HG03196 (cell line): ENCODE results near the gene OR13C5.
"Not testable (repeated sequence)": the region's sequence is repeated elsewhere in the genome, so short reads cannot be mapped to it uniquely, and the experiment has no call there.

Source experiments
- ATAC-seq: cut with Tn5 transposase; IDR thresholded peaks from one replicate; pipeline ENCODE4 v1.9.1; 2021; ENCODE audit not compliant: unreplicated experiment

Gene OR13C5, protein sequence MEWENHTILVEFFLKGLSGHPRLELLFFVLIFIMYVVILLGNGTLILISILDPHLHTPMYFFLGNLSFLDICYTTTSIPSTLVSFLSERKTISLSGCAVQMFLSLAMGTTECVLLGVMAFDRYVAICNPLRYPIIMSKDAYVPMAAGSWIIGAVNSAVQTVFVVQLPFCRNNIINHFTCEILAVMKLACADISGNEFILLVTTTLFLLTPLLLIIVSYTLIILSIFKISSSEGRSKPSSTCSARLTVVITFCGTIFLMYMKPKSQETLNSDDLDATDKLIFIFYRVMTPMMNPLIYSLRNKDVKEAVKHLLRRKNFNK

DNA sequence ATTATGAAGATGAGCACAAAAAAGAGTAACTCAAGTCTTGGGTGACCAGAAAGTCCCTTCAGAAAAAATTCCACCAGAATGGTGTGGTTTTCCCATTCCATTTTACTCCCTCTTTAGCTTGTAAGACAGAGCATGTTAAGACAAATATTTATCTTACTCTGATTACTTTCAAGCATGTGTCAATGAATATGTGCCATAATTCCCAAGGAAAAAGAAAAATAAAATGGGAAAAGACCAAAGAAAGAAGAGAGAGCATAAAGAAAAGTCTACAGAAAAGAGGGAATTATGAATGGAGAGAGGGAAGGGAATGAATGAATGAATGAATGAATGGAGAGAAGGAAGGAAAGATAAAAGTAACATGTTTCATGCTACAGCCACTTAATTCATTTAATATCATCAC, at the start of gene OR13C5:
Gene OR13C5 (minus strand): TSS at position 101 of the 400 bp plus-strand sequence. CDS start 0 bp downstream, at position 101.
- not testable (repeated sequence) for ATAC-seq

DNA sequence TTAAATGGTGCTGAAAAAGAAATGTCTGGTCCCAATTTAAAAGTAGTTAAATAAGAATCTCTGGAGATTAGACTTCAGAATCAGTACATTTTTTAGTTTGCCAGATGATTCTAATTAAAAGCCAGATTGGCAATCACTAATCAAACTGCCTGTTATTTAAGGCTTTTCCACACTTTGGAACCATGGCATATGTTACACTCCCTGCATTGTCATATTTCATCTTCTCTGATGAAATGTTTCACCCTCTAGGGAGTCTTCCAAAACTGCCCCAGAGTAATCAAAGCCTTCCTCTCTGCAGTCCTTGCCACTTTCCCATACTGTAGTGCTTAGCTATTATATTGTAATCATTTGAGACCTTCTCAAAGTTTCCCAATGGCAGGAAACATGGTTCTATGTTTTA, 36.2 kb upstream of the OR13C5 start:
- ATAC-seq, result no peak

DNA sequence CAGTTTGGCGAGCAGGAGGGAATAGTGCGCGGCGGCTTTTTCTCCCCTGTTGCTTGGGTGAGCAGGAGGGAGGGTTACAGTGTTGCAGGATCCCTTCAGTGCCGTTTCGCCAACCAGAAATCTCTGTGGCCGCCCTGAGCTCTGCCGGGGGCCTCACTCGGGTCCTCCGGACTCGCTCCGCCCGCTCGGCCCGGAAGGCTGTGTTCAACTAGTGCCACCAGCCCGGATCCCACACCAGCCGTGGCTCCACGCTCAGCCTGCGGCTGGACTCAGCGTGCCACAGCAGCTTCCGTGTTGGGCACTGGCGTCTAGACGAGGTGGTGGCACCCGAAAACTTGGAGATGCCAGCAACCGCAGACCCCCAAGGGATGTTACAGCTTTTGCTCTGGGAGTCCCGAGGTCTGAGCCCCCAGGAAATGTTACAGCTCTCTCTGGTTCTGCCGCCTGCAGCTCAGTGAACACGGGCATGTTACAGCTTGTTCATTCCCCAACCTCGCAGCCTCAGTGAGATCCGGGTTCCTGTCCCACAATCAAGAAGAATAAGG, 34.8 kb upstream of the OR13C5 start:
- no peak for ATAC-seq

DNA sequence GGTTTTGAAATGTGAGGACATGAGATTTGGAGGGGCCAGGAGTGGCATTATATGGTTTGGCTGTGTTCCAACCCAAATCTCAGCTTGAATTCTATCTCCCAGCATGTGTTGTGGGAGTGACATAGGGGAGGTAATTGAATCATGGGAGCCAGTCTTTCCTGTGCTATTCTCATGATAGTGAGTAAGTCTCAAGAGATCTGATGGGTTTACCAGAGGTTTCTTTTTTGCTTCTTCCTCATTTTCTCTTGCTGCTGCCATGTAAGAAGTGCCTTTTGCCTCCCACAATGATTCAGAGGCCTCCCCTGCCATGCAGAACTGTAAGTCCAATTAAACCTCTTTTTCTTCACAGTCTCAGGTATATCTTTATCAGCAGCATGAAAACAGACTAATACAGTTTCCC, 26.8 kb upstream of the OR13C5 start:
- not testable (repeated sequence) for ATAC-seq

DNA sequence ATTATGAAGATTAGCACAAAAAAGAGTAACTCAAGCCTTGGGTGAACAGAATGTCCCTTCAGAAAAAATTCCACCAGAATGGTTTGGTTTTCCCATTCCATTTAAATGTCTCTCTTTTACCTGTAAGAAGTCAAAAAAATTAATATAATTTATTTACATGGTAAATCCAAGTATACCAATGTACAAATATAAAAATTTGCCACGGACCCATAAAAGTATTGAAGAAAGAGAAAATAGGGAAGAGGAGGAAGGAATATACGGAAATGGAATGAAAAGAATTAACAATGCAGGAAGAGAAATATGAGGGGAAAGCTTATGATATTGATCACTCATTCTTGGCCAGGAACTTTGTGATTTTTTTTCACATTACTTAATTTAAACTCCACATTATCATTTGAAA, 18.9 kb upstream of the OR13C5 start, which contains the start of gene OR13C9:
Gene OR13C9 (minus strand): TSS at position 101 of the 400 bp plus-strand sequence. CDS start 0 bp downstream, at position 101.
- no peak for ATAC-seq

DNA sequence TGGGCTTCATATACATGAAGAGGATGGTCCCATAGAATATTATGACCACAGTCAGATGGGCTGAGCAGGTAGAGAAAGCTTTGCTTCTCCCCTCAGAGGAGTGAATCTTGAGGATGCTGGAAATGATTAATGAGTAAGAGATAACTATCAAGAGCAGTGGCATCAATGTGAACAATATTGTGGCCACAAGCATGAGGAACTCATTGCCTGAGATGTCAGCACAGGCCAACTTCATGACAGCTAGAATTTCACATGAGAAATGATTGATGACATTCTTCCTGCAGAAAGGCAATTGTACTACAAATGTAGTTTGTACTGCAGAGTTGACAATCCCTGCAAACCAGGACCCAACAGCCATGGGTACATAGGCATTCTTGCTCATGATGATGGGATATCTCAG, 18.2 kb upstream of the OR13C5 start:
- no peak for ATAC-seq

DNA sequence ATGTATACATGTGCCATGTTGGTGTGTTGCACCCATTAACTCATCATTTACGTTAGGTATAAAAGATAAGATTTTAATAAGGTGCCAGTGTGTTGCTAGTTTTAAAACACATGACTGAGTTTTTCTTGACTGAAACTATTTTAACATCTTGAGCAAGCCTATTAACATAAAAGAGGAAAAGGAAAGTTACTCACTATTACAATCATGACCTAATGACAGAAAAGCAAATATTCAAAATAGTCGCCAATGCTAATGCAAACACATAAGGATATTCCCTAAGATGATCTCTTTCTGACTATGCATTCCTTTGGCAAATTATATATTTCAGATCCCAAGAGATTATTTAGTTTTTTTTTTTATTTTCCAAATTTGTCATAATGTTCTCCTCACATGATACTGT, 12.0 kb upstream of the OR13C5 start:
- ATAC-seq, result no peak

DNA sequence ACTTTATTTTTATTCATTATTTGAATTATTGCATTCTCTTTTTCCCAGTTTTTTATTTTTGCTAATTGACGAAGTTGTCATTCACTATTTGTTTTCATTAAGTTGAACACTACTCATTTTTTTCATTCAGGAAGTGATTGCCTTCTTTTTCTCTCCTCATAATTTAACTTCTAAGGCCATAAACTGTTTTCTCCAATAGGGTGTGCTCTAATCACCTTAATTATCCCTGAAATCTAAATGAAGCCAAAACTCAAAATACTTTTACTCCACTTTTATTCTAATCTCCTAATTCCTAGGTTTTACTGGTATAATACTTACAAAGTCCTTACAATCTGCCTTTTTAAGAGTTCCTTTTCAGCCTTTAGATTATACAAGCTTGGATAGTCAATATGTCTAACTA, 9.1 kb upstream of the OR13C5 start:
- no peak for ATAC-seq

DNA sequence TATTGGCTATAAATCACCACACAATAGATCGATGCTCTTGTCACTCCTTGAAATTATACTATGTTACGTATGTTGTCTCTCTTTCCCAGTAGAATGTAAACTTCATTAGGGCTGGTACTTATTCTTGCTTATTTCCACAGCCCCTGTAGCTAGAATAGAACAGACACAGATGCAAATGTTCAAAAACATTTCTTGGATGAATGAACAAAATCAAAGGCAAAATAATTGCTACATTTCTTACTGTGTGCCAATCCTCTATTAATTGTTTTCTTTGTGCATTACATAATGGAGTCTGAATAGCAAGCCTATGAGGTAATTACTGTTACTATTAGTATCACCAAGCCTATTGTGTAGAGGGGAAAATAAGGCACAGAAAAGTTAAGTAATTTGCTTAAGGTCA, 6.9 kb upstream of the OR13C5 start:
- no peak for ATAC-seq

DNA sequence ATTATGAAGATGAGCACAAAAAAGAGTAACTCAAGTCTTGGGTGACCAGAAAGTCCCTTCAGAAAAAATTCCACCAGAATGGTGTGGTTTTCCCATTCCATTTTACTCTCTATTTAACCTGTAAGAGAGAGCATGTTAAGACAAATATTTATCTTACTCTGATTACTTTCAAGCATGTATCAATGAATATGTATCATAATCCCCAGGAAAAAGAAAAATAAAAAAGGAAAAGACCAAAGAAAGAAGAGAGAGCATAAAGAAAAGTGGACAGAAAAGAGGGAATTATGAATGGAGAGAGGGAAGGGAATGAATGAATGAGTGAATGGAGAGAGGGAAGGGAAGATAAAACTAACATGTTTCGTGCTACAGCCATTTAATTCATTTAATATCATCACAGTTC, 6.3 kb upstream of the OR13C5 start, which contains the start of gene OR13C2:
Gene OR13C2 (minus strand): TSS at position 101 of the 400 bp plus-strand sequence. CDS start 0 bp downstream, at position 101.
- ATAC-seq, result not testable (repeated sequence)

DNA sequence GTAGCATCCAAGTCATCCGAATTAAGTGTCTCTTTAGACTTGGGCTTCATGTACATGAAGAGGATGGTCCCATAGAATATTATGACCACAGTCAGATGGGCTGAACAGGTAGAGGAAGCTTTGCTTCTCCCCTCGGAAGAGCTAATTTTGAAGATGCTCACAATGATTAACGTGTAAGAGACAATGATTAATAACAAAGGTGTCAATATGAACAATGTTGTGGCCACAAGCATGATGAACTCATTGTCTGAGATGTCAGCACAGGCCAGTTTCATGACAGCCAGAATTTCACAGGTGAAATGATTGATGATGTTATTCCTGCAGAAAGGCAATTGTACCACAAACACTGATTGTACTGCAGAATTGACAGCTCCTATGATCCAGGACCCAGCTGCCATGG, 5.6 kb upstream of the OR13C5 start:
- ATAC-seq, result no peak

DNA sequence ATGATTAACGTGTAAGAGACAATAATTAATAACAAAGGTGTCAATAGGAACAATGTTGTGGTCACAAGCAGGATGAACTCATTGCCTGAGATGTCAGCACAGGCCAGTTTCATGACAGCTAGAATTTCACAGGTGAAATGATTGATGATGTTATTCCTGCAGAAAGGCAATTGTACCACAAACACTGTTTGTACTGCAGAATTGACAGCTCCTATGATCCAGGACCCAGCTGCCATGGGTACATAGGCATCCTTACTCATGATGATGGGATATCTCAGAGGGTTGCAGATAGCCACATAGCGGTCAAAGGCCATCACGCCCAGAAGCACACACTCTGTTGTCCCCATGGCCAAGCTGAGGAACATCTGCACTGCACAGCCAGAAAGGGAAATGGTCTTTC, 464 bp downstream of the OR13C5 start:
- not testable (repeated sequence) for ATAC-seq

DNA sequence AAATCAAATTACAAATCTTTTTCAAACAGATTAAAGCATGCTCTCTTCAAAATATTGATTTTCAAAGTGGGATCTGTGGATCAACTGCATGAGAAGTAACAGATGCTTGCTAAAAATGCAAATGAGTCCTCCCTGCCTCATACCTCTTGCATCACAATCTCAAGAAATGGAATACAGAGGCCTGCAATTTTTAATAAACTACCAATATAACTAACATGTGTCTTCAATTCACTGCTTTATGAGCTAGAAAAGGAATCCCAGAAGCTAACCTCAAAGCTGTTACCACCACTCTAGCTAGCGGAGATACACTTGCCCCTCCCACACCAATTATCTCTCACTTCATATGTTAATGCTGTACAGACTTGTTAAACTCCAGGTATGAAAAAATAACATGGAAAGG, 9.6 kb downstream of the OR13C5 start:
- ATAC-seq, result no peak

DNA sequence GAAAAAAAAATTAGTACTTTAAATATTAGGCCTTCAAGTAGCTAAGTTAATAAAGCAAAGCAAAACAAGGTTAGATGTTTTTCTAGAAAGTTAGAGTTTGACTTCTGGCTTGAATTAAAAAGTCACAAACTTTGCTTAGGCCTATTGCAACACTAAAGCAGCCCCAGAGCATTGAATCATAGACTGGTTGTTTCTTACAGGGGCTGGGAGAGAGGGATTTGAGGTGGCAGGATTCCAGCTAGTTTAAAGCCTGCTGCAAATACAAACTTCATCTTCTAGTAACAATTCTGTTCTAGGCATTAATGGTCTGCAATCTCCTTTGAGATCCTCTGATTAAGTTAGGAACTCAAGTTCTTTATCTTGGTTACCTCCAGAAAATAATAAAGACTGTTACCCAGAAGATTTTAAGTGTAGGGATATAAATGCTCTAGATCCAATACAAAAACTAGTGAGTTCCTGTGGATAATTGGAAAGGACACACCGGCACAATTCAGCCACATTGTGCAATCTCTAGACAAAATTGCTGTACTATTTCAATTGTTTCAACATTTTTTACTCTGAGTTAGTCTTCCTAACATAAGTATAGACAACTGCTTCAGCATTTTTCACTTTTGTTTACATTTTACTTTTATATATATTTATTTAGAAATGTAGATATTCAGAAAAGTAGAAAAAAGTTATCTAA, 12.6 kb downstream of the OR13C5 start:
- ATAC-seq, result no peak

DNA sequence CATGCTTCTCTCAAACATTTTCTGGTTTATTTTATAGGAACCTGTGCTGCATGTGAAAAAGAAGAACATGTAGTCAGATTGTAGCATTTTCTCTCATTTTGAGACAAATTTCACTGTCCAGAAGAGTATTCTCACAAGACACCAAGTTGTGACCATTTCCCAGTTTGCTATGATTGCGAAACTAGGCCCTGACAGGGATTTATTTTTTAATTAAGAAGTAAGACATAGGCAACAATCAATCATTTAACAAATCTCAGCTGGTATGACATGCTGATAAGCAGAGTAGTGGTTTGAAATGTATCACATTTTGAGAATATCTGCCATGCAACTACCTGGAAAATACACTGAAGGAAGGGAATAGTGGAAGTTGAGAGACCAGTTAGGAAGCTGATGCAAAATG, 18.7 kb downstream of the OR13C5 start:
- ATAC-seq, result no peak

DNA sequence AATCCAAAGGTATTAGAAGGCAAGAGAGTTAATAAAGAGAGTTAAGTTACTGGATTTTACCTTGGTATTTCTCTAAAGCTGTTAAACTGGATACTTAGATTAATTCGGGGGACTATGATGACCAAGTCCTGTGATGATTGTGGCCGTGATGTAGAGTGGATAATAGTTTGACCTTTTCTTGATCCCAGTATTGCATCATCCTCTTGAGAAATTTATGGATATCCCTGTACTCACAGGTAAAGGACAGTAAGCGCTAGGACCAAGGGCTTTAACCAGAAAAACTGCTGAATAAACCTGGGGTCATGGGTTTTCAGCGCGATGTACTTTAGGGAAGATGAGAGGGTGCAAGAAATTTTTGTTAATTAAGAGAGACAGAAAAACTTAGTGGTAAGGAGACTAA, 21.9 kb downstream of the OR13C5 start:
- ATAC-seq, result no peak

DNA sequence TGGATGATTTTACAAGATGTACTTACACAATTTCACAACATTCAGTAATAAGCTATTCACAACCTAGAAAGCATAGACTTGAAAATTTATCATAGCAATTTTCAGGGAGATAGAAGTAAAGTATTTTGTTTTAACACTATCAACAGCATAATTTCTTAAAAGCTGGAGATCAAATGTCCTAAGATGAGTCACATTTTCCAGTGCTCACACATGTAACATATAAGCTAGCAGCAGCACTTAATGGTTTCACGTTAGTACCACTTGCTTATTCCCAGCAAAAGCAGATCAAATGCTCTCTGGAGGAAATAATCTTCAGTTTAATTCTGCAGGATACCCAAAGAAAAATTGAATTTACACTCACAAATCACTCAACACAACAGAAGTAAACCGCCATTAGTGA, 23.8 kb downstream of the OR13C5 start:
- no peak for ATAC-seq

DNA sequence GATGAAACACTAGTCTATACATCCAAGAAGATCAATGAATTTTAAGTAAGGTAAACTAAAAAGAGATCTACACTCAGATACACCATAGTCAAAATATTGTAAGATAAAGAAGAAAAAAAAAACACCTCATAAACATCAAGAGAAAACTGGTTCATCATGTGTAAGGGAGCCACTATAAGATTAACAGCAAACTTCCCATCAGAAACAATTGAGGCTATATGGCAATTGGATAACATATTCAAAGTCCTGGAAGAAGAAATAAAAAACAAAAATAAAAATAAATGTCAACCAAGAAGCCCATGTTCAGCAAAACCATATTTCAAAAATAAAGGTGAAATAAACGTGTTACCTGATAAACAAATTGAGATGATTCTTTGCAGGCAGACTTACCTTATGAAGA, 26.6 kb downstream of the OR13C5 start:
- no peak for ATAC-seq

DNA sequence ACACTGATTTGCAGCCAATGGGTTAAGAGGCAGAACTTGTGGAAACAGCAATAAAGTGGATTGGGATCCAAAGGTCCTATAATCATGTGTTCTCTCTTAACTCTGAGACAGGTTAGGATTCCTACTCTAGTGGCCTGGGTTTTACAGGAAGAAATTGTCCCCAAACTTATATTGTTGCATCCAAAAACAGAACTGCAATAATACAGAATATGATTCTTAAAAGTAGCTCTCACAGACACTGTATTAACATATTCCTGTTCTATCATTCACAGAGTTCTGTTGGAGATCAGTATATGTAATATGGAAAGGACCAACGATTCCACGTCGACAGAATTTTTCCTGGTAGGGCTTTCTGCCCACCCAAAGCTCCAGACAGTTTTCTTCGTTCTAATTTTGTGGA, 30.3 kb downstream of the OR13C5 start, which contains the start of gene OR13C8:
Gene OR13C8 (plus strand): TSS at position 301 of the 400 bp plus-strand sequence. CDS start 0 bp downstream, at position 301.
- no peak for ATAC-seq

DNA sequence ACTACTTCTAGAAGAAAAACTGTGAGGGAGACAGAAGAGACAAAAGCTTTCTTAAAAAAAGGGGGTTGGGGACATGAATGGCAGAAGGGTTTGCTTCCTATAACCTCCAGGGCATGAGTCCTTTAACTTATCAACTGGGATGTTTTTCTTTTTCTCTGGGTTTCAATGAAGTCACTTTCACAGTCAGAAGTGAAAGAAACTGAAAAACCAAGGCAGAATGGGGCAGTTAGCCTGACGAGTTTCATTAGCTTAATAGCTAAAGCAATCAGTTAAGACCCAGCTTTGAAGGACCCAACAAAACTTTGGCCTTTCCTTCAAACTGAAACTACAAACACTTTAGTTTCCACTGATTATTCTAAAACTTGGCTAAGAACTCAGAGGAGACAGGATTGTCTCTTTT, 34.9 kb downstream of the OR13C5 start:
- ATAC-seq, result no peak

DNA sequence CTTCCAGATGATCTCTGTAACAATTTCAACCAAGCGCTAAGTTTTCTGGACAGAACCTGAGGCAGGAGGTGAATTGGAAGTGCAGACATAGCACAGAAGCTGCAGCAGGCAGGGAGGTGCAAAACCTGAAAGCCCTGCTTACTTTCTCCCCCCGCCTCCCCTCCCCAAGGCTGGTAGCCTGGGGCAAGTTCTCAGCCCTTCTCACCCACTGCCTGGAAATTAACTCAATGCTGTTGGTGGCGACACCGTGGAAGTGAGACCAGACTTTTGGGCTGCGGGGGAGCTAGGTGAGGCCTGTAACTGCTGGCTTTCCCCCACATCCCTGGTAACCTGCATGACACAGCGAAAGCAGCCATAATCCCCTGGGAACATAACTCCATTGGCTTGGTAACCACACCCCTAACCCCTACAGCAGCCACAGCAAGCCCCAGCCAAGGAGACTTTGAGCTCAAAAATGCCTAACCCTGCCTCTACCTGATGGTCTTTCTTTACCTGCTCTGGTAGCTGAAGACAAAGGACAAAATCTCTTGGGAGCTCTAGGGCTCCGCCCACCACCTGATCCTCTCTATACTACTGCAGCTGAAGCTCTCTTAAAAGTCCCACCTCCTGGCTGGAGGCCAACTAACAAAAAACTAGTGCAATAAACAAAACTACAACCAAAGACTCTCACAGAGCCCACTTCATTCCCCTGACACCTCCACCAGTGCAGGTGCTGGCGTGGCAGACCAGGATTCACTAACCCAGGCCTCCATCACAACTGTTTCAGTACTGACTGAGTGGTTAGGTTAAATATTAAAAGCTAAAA, 42.2 kb downstream of the OR13C5 start:
- no peak for ATAC-seq
